IMR-90 (cell line): ENCODE data around the gene CP. TPM values are rescaled to one million over a fixed set of nuclear protein-coding genes. Genes with fewer than 3 reads are reported as not detected.

Source experiments
- ATAC-seq: fragments of 200-7000 bp; cut with Tn5 transposase; 2 replicates; pipeline ENCODE4 v1.9.1; 2020; ENCODE audit warnings: low read depth, mild to moderate bottlenecking, moderate library complexity
- BruUV-seq: library from RNA; stranded (reverse); fragments of 400-500 nt; replicated peaks from 2 replicates; lab custom pipeline; 2021; lab: Mats Ljungman, UMichigan
- CTCF ChIA-PET: fragments of 300-600 bp; formaldehyde crosslinking; extraction: SDS; loops from one replicate; lab custom pipeline; 2021; ENCODE audit warnings: antibody characterized with exemption; lab: Yijun Ruan, JAX
- POLR2A ChIA-PET: fragments of 300-600 bp; sonication (Branson Sonifier 250); formaldehyde crosslinking; loops from one replicate; lab custom pipeline; 2022; ENCODE audit warnings: antibody characterized with exemption; ENCODE audit not compliant: unreplicated experiment; lab: Charles Lee
- DNase-seq: peaks from one replicate; pipeline ENCODE4 v3.0.0; 2013
- H2AFZ ChIP-seq: replicated peaks from 2 replicates; pipeline ENCODE3; 2013; ENCODE audit warnings: low read length, mild to moderate bottlenecking; ENCODE audit not compliant: poor library complexity
- H2AK5ac ChIP-seq: 2 replicates; pipeline ENCODE4 v1.6.1; 2013; ENCODE audit warnings: low read depth, low read length, inconsistent platforms
- H2AK9ac ChIP-seq: replicated peaks from 2 replicates; pipeline ENCODE3; 2013; ENCODE audit warnings: mild to moderate bottlenecking, low read depth, low read length, moderate library complexity; ENCODE audit not compliant: poor library complexity
- H2BK120ac ChIP-seq: 2 replicates; pipeline ENCODE4 v1.6.1; 2013; ENCODE audit warnings: low read depth, low read length, inconsistent platforms
- H2BK15ac ChIP-seq: 3 replicates; pipeline ENCODE4 v1.6.1; 2013; ENCODE audit warnings: low read depth, low read length, inconsistent platforms
- H2BK20ac ChIP-seq: 2 replicates; pipeline ENCODE4 v1.6.1; 2013; ENCODE audit warnings: low read depth, mild to moderate bottlenecking, inconsistent platforms, low read length, moderate library complexity
- H2BK5ac ChIP-seq: 2 replicates; pipeline ENCODE4 v1.6.1; 2013; ENCODE audit warnings: mild to moderate bottlenecking, low read depth, low read length, inconsistent platforms; ENCODE audit not compliant: poor library complexity, severe bottlenecking
- H3K14ac ChIP-seq: replicated peaks from 2 replicates; pipeline ENCODE4 v1.6.1; 2013; ENCODE audit warnings: low read depth, low read length, inconsistent platforms
- H3K18ac ChIP-seq: 2 replicates; pipeline ENCODE4 v1.6.1; 2013; ENCODE audit warnings: low read depth, low read length, control low read depth
- H3K23ac ChIP-seq: 2 replicates; pipeline ENCODE4 v1.6.1; 2013; ENCODE audit warnings: low read depth, low read length, inconsistent platforms
- H3K27ac ChIP-seq: 2 replicates; pipeline ENCODE4 v1.5.1; 2013; ENCODE audit warnings: mild to moderate bottlenecking, control low read depth, low read length; ENCODE audit not compliant: insufficient read depth
- H3K27me3 ChIP-seq: 2 replicates; pipeline ENCODE4 v1.6.1; 2013; ENCODE audit warnings: low read length; ENCODE audit not compliant: control insufficient read depth, insufficient read depth
- H3K36me3 ChIP-seq: 2 replicates; pipeline ENCODE4 v1.6.1; 2013; ENCODE audit warnings: low read length, mixed read lengths; ENCODE audit not compliant: control insufficient read depth, insufficient read depth
- H3K4ac ChIP-seq: 2 replicates; pipeline ENCODE4 v1.6.1; 2013; ENCODE audit warnings: low read depth, low read length, inconsistent platforms
- H3K4me1 ChIP-seq: 2 replicates; pipeline ENCODE4 v1.6.1; 2013; ENCODE audit warnings: low read length, mixed read lengths; ENCODE audit not compliant: control insufficient read depth, insufficient read depth
- H3K4me2 ChIP-seq: 2 replicates; pipeline ENCODE4 v1.6.1; 2013; ENCODE audit warnings: low read depth, mild to moderate bottlenecking, control low read depth, low read length, moderate library complexity
- H3K4me3 ChIP-seq: 2 replicates; pipeline ENCODE4 v1.5.1; 2013; ENCODE audit warnings: low read depth, mild to moderate bottlenecking, control low read depth, low read length, moderate library complexity; ENCODE audit not compliant: insufficient read depth
- H3K56ac ChIP-seq: 2 replicates; pipeline ENCODE4 v1.6.1; 2013; ENCODE audit warnings: low read length, inconsistent platforms; ENCODE audit not compliant: insufficient read depth; ENCODE audit errors: extremely low read depth
- H3K79me1 ChIP-seq, 2 experiments: 2 replicates each; pipeline ENCODE4 v1.6.1; 2013; ENCODE audit warnings: low read length in 2 of 2, inconsistent platforms in 1 of 2, low read depth in 1 of 2
- H3K9ac ChIP-seq: 2 replicates; pipeline ENCODE4 v1.6.1; 2013; ENCODE audit warnings: low read depth, low read length, control low read depth
- H3K9me1 ChIP-seq: 2 replicates; pipeline ENCODE4 v1.6.1; 2013; ENCODE audit warnings: low read length, inconsistent platforms; ENCODE audit not compliant: insufficient read depth
- H3K9me3 ChIP-seq: 2 replicates; pipeline ENCODE4 v1.6.1; 2013; ENCODE audit warnings: low read length; ENCODE audit not compliant: control insufficient read depth, insufficient read depth
- H4K20me1 ChIP-seq: 2 replicates; pipeline ENCODE4 v1.6.1; 2013; ENCODE audit warnings: low read length, inconsistent platforms; ENCODE audit not compliant: insufficient read depth
- H4K5ac ChIP-seq: 2 replicates; pipeline ENCODE4 v1.6.1; 2013; ENCODE audit warnings: mild to moderate bottlenecking, low read depth, low read length, control low read depth
- H4K8ac ChIP-seq, 2 experiments: 2 replicates each; pipeline ENCODE4 v1.6.1; 2013; ENCODE audit warnings: low read depth in 2 of 2, low read length in 2 of 2, control low read depth in 1 of 2, inconsistent platforms in 1 of 2
- H4K91ac ChIP-seq: 2 replicates; pipeline ENCODE4 v1.6.1; 2013; ENCODE audit warnings: low read depth, low read length, inconsistent platforms; ENCODE audit not compliant: insufficient read depth
- BHLHE40 ChIP-seq: fragments of 150-350 bp; IDR thresholded peaks from 2 replicates; pipeline ENCODE4 v1.6.1; 2016; ENCODE audit warnings: mild to moderate bottlenecking, low read depth, low read length
- CEBPB ChIP-seq: IDR thresholded peaks from 2 replicates; pipeline ENCODE4 v1.6.1; 2012; ENCODE audit warnings: low read depth, low read length, improper control_type of control experiment
- CHD1 ChIP-seq: IDR thresholded peaks from 2 replicates; pipeline ENCODE4 v1.6.1; 2012; ENCODE audit warnings: low read depth, low read length, improper control_type of control experiment
- CTCF ChIP-seq: conservative IDR thresholded peaks from 2 replicates; pipeline ENCODE4 v1.5.1; 2012; ENCODE audit warnings: mild to moderate bottlenecking, low read depth, low read length, improper control_type of control experiment
- ELK1 ChIP-seq: fragments of 150-350 bp; IDR thresholded peaks from 2 replicates; pipeline ENCODE4 v1.6.1; 2016; ENCODE audit warnings: low read depth, mild to moderate bottlenecking, low read length, moderate library complexity, borderline replicate concordance
- FOS ChIP-seq: fragments of 150-350 bp; IDR thresholded peaks from 2 replicates; pipeline ENCODE4 v1.6.1; 2016; ENCODE audit warnings: low read depth, low read length
- MAFK ChIP-seq: IDR thresholded peaks from 2 replicates; pipeline ENCODE4 v1.6.1; 2012; ENCODE audit warnings: low read depth, low read length, improper control_type of control experiment
- MAZ ChIP-seq: IDR thresholded peaks from 2 replicates; pipeline ENCODE4 v1.6.1; 2012; ENCODE audit warnings: low read depth, mild to moderate bottlenecking, low read length, improper control_type of control experiment, moderate library complexity, borderline replicate concordance
- MXI1 ChIP-seq: IDR thresholded peaks from 2 replicates; pipeline ENCODE4 v1.6.1; 2012; ENCODE audit warnings: low read depth, mild to moderate bottlenecking, low read length, moderate library complexity, borderline replicate concordance
- NFE2L2 ChIP-seq: fragments of 150-350 bp; IDR thresholded peaks from 2 replicates; pipeline ENCODE4 v1.6.1; 2016; ENCODE audit warnings: low read depth, mild to moderate bottlenecking, low read length
- POLR2A ChIP-seq: IDR thresholded peaks from 2 replicates; pipeline ENCODE4 v1.6.1; 2012; ENCODE audit warnings: mild to moderate bottlenecking, low read depth, low read length
- RAD21 ChIP-seq: IDR thresholded peaks from 2 replicates; pipeline ENCODE4 v1.6.1; 2012; ENCODE audit warnings: low read length, improper control_type of control experiment
- RCOR1 ChIP-seq: IDR thresholded peaks from 2 replicates; pipeline ENCODE4 v1.6.1; 2012; ENCODE audit warnings: mild to moderate bottlenecking, low read length, improper control_type of control experiment; ENCODE audit not compliant: insufficient replicate concordance
- RFX5 ChIP-seq: IDR thresholded peaks from 2 replicates; pipeline ENCODE4 v1.8.0; 2012; ENCODE audit warnings: low read depth, mild to moderate bottlenecking, low read length, moderate library complexity
- SMC3 ChIP-seq: fragments of 150-350 bp; IDR thresholded peaks from 2 replicates; pipeline ENCODE4 v1.6.1; 2016; ENCODE audit warnings: low read depth, mild to moderate bottlenecking, antibody characterized with exemption, low read length, moderate library complexity
- USF2 ChIP-seq: fragments of 150-350 bp; IDR thresholded peaks from 2 replicates; pipeline ENCODE4 v1.6.1; 2017; ENCODE audit warnings: mild to moderate bottlenecking, antibody characterized with exemption, low read length, low read depth
- WGBS, 2 experiments: methylation state at CpG; one replicate each; pipeline versions ENCODE4 v1.1.5 to v1.1.7; 2013; ENCODE audit warnings: missing lambda C conversion rate in 2 of 2; ENCODE audit not compliant: insufficient read length in 1 of 2; ENCODE audit errors: extremely low coverage in 2 of 2; 5-methylcytosine and 5-hydroxymethylcytosine counted together
- dilution Hi-C: fragments of 300-500 bp; cut with HindIII; formaldehyde crosslinking; loops from one replicate; pipeline ENCODE4 v1.14.3; 2018; ENCODE audit warnings: low sequenced_read_pairs; ENCODE audit not compliant: unreplicated experiment
- in situ Hi-C: fragments of 300-500 bp; cut with MboI; formaldehyde crosslinking; loops from 3 replicates; pipeline ENCODE4 v1.14.3; 2019; ENCODE audit warnings: low sequenced_read_pairs, inconsistent platforms, mixed read lengths
- intact Hi-C: fragments of 100-400 bp; cut with micrococcal nuclease; formaldehyde crosslinking; loops from 2 replicates; pipeline ENCODE4 v1.10.0; 2022
- polyA plus RNA-seq, 3 experiments: library from polyadenylated mRNA; depleted of rRNA; stranded (reverse); fragments of >200 nt; gene quantifications; 2 replicates each; pipeline ENCODE4 v1.2.3, GENCODE V29; 2012; ENCODE audit warnings: low replicate concordance in 1 of 3
- total RNA-seq: library from RNA; depleted of rRNA; stranded (reverse); fragments of >200 nt; gene quantifications from 2 replicates; pipeline ENCODE4 v1.2.3, GENCODE V29; 2012

The CP gene
- total and polyA plus RNA-seq, 2 of the 4 experiments (the other 2 are of a cell fraction): not detected

GRCh38 chr3:149186219-149186618 is 35.4 kb downstream of the CP start:
- dilution Hi-C loops: no loop called here
- no peak overlapping the region for H2AK5ac ChIP-seq

More at GRCh38 chr3:149186219-149186618, 35.4 kb downstream of the CP start:
- H3K27ac ChIP-seq: no peak overlapping the region
- intact Hi-C loops (no loop called here), in situ Hi-C loops (no loop called here)
- no peaks in the 10 kb centered on the region for H4K20me1 ChIP-seq
- H3K14ac ChIP-seq: no peak overlapping the region
- no peak overlapping the region for H2BK5ac ChIP-seq
- no peaks in the 10 kb centered on the region for H3K9me3 ChIP-seq
- no peaks in the 10 kb centered on the region for H3K4me1 ChIP-seq
- no peak overlapping the region for H3K4me2 ChIP-seq
- CTCF ChIA-PET: no interaction called here
- H3K4ac ChIP-seq: no peak overlapping the region
- no peak overlapping the region for H3K18ac ChIP-seq
- no peaks in the 10 kb centered on the region for H3K79me1 ChIP-seq
- H2AK9ac ChIP-seq: no peak overlapping the region
- H3K9me1 ChIP-seq: no peaks in the 10 kb centered on the region
- H4K5ac ChIP-seq: no peak overlapping the region
- no TSS peak for BruUV-seq
- no peak overlapping the region for H3K56ac ChIP-seq
- H2BK20ac ChIP-seq: no peak overlapping the region; the same call in 1 of the 2 replicates
- DNase-seq: no peak
- WGBS, 2 experiments: no CpG with 5 or more reads among the region's 2 CpGs
- no peak overlapping the region; the same call in 1 of the 2 replicates for H3K23ac ChIP-seq
- no peaks in the 10 kb centered on the region for H3K36me3 ChIP-seq
- POLR2A ChIA-PET: no interaction called here
- H2AFZ ChIP-seq: no peak overlapping the region
- no peak overlapping the region for H2BK120ac ChIP-seq
- no peak overlapping the region for H3K4me3 ChIP-seq
- no peak overlapping the region for H2BK15ac ChIP-seq
- H4K8ac ChIP-seq: no peak overlapping the region
- no peak overlapping the region for H4K91ac ChIP-seq
- TF ChIP-seq BHLHE40 (no peak), CEBPB (no peak), CHD1 (no peak), SMC3 (no peak), POLR2A (no peak), MAFK (no peak), ELK1 (no peak), USF2 (no peak), RCOR1 (no peak), MAZ (no peak), MXI1 (no peak), RAD21 (no peak), FOS (no peak), CTCF (no peak), RFX5 (no peak), NFE2L2 (no peak)
- ATAC-seq: no peak
- H3K27me3 ChIP-seq: no peaks in the 10 kb centered on the region
- no peak overlapping the region for H3K9ac ChIP-seq
